ENCODE results near the gene RSPRY1.

DNA sequence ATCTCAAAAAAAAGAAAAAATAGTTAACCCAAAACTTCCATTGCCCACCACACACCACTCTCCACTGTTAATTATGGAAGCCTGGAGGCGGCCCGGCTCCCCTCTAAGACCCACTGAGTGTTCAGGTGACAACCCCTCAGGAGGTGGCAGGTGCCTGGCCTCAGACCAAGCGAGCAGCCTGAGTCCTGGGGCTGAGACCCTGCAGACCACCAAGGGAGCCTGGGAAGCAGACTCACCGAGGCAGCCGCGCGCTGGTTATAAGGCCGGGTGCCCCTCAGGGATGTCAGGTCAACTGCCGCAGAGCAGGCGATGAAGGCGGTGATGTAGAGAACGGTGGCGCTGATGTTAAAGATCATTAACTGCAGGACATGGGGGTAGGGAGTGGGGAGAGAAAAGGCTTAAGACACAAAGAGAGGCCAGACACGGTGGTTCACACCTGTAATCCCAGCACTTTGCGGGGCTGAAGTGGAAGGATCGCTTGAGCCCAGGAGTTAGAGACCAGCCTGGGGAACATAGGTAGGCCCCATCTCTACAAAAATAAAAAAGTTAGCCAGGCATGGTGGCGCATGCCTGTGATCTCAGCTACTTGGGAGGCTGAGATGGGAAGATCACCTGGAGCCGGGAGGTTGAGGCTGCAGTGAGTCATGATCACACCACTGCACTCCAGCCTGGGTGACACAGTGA, 72.2 kb downstream of the RSPRY1 start:
- TF ChIP-seq, protein P1, sequence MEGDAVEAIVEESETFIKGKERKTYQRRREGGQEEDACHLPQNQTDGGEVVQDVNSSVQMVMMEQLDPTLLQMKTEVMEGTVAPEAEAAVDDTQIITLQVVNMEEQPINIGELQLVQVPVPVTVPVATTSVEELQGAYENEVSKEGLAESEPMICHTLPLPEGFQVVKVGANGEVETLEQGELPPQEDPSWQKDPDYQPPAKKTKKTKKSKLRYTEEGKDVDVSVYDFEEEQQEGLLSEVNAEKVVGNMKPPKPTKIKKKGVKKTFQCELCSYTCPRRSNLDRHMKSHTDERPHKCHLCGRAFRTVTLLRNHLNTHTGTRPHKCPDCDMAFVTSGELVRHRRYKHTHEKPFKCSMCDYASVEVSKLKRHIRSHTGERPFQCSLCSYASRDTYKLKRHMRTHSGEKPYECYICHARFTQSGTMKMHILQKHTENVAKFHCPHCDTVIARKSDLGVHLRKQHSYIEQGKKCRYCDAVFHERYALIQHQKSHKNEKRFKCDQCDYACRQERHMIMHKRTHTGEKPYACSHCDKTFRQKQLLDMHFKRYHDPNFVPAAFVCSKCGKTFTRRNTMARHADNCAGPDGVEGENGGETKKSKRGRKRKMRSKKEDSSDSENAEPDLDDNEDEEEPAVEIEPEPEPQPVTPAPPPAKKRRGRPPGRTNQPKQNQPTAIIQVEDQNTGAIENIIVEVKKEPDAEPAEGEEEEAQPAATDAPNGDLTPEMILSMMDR (IDR thresholded peaks at IDR 0.05) = no peak
- TF ChIP-seq POLR2A (IDR thresholded peaks at IDR 0.05) = no peak

Measured in ovary (tissue), 3 donors.